Measurements from ENCODE around the gene CAMK2D. TPM values are rescaled to one million over a fixed set of nuclear protein-coding genes. Genes with fewer than 3 reads are reported as not detected.

Gene CAMK2D
- total RNA-seq, 4 donors from 2014 or later = 48.2 to 66.2 (median 51.2) TPM

DNA sequence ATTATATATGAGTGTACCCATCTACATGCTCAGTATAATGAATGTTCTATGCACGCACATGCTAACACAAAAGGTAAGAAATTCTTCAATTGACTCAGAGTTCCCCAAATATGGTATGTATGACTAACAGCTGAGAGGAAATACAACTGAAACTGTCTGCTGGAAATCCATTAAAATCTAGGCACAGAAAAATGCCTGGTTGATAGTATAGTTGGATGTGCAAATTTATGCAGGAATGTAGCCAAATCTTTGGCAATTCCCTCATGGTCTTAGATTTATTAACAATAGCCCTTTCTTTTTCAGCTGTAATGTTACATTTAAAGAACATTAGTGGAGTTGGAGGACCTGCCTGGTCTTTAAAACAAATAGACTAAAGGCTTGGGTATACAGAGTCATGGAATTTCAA is 5.5 kb downstream of the CAMK2D start:
- no peaks in the 10 kb centered on the region for H3K27me3 ChIP-seq
- peaks cover 15 to 47% (median 44%) of the 10 kb centered on the region in 4 donors for H3K4me1 ChIP-seq
- intact Hi-C loops (cut with DNase I) = no loop called here
- TF ChIP-seq, protein P1, sequence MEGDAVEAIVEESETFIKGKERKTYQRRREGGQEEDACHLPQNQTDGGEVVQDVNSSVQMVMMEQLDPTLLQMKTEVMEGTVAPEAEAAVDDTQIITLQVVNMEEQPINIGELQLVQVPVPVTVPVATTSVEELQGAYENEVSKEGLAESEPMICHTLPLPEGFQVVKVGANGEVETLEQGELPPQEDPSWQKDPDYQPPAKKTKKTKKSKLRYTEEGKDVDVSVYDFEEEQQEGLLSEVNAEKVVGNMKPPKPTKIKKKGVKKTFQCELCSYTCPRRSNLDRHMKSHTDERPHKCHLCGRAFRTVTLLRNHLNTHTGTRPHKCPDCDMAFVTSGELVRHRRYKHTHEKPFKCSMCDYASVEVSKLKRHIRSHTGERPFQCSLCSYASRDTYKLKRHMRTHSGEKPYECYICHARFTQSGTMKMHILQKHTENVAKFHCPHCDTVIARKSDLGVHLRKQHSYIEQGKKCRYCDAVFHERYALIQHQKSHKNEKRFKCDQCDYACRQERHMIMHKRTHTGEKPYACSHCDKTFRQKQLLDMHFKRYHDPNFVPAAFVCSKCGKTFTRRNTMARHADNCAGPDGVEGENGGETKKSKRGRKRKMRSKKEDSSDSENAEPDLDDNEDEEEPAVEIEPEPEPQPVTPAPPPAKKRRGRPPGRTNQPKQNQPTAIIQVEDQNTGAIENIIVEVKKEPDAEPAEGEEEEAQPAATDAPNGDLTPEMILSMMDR (IDR thresholded peaks at IDR 0.05) = no peak
- TF ChIP-seq POLR2AphosphoS5 (IDR thresholded peaks at IDR 0.05) (no peak), EP300 (IDR thresholded peaks at IDR 0.05) (no peak), POLR2A (IDR thresholded peaks at IDR 0.05; ENCODE audit: low read depth) (no peak)
- no peak overlapping the region for H3K4me3 ChIP-seq
- peak overlapping the region in 2 of 4 donors; percentile 4 for H3K27ac ChIP-seq (replicated peaks in 1 of 4)
- no peak for DNase-seq (ENCODE audit: extremely low spot score)
- H3K9me3 ChIP-seq = no peaks in the 10 kb centered on the region
- H3K36me3 ChIP-seq = no peaks in the 10 kb centered on the region
- WGBS = 54% methylated on average over 1 of the region's 1 CpG

DNA sequence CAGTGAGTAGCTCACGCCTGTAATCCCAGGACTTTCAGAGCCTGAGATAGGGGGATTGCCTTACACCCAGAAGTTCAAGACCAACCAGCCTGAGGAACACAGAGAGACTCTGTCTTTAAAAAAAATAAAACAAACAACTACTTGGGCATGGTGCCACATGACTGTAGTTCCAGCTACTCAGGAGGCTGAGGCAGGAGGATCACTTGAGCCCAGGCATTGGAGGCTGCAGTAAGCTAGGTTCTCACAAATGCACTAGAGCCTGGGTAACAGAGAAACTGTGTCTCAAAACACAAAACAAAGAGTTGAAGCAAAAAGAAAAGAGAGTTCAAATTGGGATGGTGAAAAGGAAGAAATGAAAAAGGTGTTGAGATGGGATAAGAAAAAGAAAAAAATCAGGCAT is 10.8 kb downstream of the CAMK2D start:
- DNase-seq (ENCODE audit: extremely low spot score) = no peak
- H3K9me3 ChIP-seq = no peaks in the 10 kb centered on the region
- no peaks in the 10 kb centered on the region for H3K36me3 ChIP-seq
- intact Hi-C loops (cut with DNase I) = no loop called here
- H3K4me3 ChIP-seq = no peak overlapping the region
- TF ChIP-seq, protein P1 (IDR thresholded peaks at IDR 0.05) = no peak
- TF ChIP-seq POLR2A (IDR thresholded peaks at IDR 0.05; ENCODE audit: low read depth) = no peak
- no peak for TF ChIP-seq POLR2AphosphoS5 (IDR thresholded peaks at IDR 0.05)
- no peak for TF ChIP-seq EP300 (IDR thresholded peaks at IDR 0.05)
- no peak overlapping the region for H3K27ac ChIP-seq (replicated peaks in 1 of 4)
- 95% methylated on average over 1 of the region's 1 CpG for WGBS
- H3K4me1 ChIP-seq = peaks cover 6 to 17% (median 9%) of the 10 kb centered on the region in 4 donors
- no peaks in the 10 kb centered on the region for H3K27me3 ChIP-seq

DNA sequence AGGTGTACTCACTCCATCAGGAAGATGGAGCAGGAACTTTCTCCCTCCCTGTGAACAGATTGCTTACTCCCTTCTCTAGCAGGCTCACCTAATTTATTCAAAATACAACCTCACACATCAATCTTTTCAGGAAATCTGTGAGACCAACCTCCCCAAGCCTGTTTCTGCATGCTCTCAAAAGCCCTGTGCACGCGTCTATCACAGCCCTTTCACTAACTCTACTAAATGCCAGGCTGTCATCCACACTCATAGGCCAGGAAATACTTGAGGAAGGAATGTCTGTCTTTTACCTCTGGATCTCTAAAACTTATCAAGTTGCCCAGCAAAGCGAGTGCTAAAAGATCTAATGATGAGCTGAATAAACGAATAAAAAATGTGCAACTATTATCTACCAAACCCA is 11.2 kb downstream of the CAMK2D start:
- WGBS = 98% methylated on average over 4 of the region's 4 CpGs
- Histone ChIP-seq H3K9me3 (no peaks in the 10 kb centered on the region), H3K27me3 (no peaks in the 10 kb centered on the region), H3K4me1 (peaks cover 1 to 14% (median 5%) of the 10 kb centered on the region in 4 donors), H3K4me3 (no peak overlapping the region), H3K36me3 (no peaks in the 10 kb centered on the region), H3K27ac (replicated peaks in 1 of 4) (no peak overlapping the region)
- intact Hi-C loops (cut with DNase I) = no loop called here
- TF ChIP-seq POLR2AphosphoS5 (IDR thresholded peaks at IDR 0.05) (no peak), POLR2A (IDR thresholded peaks at IDR 0.05; ENCODE audit: low read depth) (no peak), EP300 (IDR thresholded peaks at IDR 0.05) (no peak)
- TF ChIP-seq, protein P1 (IDR thresholded peaks at IDR 0.05) = no peak
- no peak for DNase-seq (ENCODE audit: extremely low spot score)

DNA sequence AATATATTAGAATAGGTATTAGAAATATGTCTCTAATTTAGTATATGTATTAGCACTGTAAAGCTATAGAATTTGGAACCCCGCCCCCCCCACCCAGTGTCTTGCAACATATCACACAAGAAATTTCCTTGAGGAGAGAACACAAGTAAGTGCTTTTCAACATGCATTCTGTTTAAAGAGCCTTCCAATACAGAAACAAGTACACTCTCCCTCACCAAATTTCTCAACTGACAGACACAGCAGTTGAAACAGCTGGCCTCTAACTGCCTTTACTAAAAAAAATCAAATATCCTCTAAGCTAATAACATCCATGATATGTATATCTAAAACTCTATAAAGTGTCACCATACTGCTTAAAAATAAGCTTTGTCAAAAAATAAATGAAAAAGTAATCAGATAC is 12.4 kb downstream of the CAMK2D start:
- Histone ChIP-seq H3K27me3 (no peaks in the 10 kb centered on the region), H3K4me1 (peaks cover 0 to 13% (median 5%) of the 10 kb centered on the region in 4 donors), H3K27ac (replicated peaks in 1 of 4) (no peak overlapping the region), H3K4me3 (no peak overlapping the region), H3K36me3 (no peaks in the 10 kb centered on the region), H3K9me3 (no peaks in the 10 kb centered on the region)
- 87% methylated on average over 1 of the region's 1 CpG for WGBS
- TF ChIP-seq POLR2AphosphoS5 (IDR thresholded peaks at IDR 0.05) = no peak
- no peak for TF ChIP-seq POLR2A (IDR thresholded peaks at IDR 0.05; ENCODE audit: low read depth)
- TF ChIP-seq, protein P1 (IDR thresholded peaks at IDR 0.05) = no peak
- TF ChIP-seq EP300 (IDR thresholded peaks at IDR 0.05) = no peak
- intact Hi-C loops (cut with DNase I) = no loop called here
- no peak for DNase-seq (ENCODE audit: extremely low spot score)

DNA sequence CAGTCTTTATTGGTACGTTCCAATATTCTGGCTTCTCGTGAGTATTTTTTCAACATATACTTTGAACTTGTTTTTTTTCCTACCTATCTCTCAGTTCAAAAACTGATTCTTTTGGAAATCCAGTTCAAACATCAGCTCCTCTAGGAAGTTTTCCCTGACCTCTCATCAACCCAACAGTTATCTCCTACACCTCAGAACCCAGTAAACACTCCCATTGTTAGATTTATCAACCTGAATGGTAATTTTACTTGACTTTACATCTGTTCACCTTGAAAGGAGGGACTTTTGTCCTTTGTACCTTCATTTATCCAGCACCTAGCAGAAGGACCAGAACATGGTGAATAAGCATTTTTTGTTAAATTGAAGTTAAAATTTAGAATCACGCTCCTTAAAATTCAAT is 13.6 kb downstream of the CAMK2D start:
- peaks cover 10 to 23% (median 12%) of the 10 kb centered on the region in 4 donors for H3K4me1 ChIP-seq
- no peaks in the 10 kb centered on the region for H3K27me3 ChIP-seq
- no peaks in the 10 kb centered on the region for H3K9me3 ChIP-seq
- WGBS = 97% methylated on average over 3 of the region's 3 CpGs
- H3K36me3 ChIP-seq = no peaks in the 10 kb centered on the region
- H3K4me3 ChIP-seq = no peak overlapping the region
- no peak for DNase-seq (ENCODE audit: extremely low spot score)
- no peak overlapping the region for H3K27ac ChIP-seq (replicated peaks in 1 of 4)
- TF ChIP-seq, protein P1 (IDR thresholded peaks at IDR 0.05) = no peak
- TF ChIP-seq EP300 (IDR thresholded peaks at IDR 0.05) = no peak
- no peak for TF ChIP-seq POLR2A (IDR thresholded peaks at IDR 0.05; ENCODE audit: low read depth)
- TF ChIP-seq POLR2AphosphoS5 (IDR thresholded peaks at IDR 0.05) = no peak
- intact Hi-C loops (cut with DNase I) = no loop called here

Data from esophagus muscularis mucosa (tissue), 4 donors.